Stimulated activated CD4-positive, alpha-beta T cell treated with anti-CD3 and anti-CD28 coated beads, Interleukin-4, amount 100 ng/mL, for 1 hour (primary cell): ENCODE data around the gene SUCLG2.
A peak's percentile ranks its signal among the peaks of the same experiment; 100 is the strongest.

Source experiments
- DNase-seq: peaks from one replicate; pipeline ENCODE4 v3.0.0-alpha.2; 2020

SUCLG2 gene

GRCh38 chr3:67437789-67438188 lies 216.6 kb downstream of the SUCLG2 start:
- DNase-seq: no peak

GRCh38 chr3:67437090-67437489 lies 217.3 kb downstream of the SUCLG2 start:
- no peak for DNase-seq

GRCh38 chr3:67433109-67433508 lies 221.3 kb downstream of the SUCLG2 start:
- DNase-seq: no peak

GRCh38 chr3:67431887-67432286 lies 222.5 kb downstream of the SUCLG2 start:
- DNase-seq: no peak

GRCh38 chr3:67423722-67424121 lies 230.7 kb downstream of the SUCLG2 start:
- DNase-seq: no peak

- no peak for DNase-seq
Observed at GRCh38 chr3:67421912-67422311, 232.5 kb downstream of the SUCLG2 start.

GRCh38 chr3:67419779-67420178 lies 234.6 kb downstream of the SUCLG2 start:
- DNase-seq: no peak

GRCh38 chr3:67419218-67419529 lies 235.2 kb downstream of the SUCLG2 start:
- DNase-seq: no peak

- no peak for DNase-seq
Observed at GRCh38 chr3:67418426-67419217, 235.8 kb downstream of the SUCLG2 start.

GRCh38 chr3:67416703-67417102 lies 237.7 kb downstream of the SUCLG2 start:
- no peak for DNase-seq

GRCh38 chr3:67415511-67415910 lies 238.9 kb downstream of the SUCLG2 start:
- no peak for DNase-seq

GRCh38 chr3:67414740-67415139 lies 239.7 kb downstream of the SUCLG2 start:
- DNase-seq: no peak

- DNase-seq: no peak
Observed at GRCh38 chr3:67405193-67405592, 249.2 kb downstream of the SUCLG2 start.

- no peak for DNase-seq
Observed at GRCh38 chr3:67402873-67403272, 251.5 kb downstream of the SUCLG2 start.

GRCh38 chr3:67401921-67402320 lies 252.5 kb downstream of the SUCLG2 start:
- no peak for DNase-seq

GRCh38 chr3:67400476-67400875 lies 253.9 kb downstream of the SUCLG2 start:
- DNase-seq: no peak

GRCh38 chr3:67389176-67389575 lies 265.2 kb downstream of the SUCLG2 start:
- DNase-seq: no peak

- DNase-seq: no peak
Observed at GRCh38 chr3:67388738-67389137, 265.7 kb downstream of the SUCLG2 start.

- DNase-seq: no peak
Observed at GRCh38 chr3:67386451-67386850, 268.0 kb downstream of the SUCLG2 start.

GRCh38 chr3:67384760-67385397 lies 269.5 kb downstream of the SUCLG2 start:
- peak; percentile 41 for DNase-seq

GRCh38 chr3:67384016-67384415 lies 270.4 kb downstream of the SUCLG2 start:
- no peak for DNase-seq

GRCh38 chr3:67383379-67383778 lies 271.0 kb downstream of the SUCLG2 start:
- no peak for DNase-seq

GRCh38 chr3:67382536-67382935 lies 271.9 kb downstream of the SUCLG2 start:
- no peak for DNase-seq

GRCh38 chr3:67381667-67382272 lies 272.6 kb downstream of the SUCLG2 start:
- no peak for DNase-seq
